ENCODE results near the gene VWA1.

DNA sequence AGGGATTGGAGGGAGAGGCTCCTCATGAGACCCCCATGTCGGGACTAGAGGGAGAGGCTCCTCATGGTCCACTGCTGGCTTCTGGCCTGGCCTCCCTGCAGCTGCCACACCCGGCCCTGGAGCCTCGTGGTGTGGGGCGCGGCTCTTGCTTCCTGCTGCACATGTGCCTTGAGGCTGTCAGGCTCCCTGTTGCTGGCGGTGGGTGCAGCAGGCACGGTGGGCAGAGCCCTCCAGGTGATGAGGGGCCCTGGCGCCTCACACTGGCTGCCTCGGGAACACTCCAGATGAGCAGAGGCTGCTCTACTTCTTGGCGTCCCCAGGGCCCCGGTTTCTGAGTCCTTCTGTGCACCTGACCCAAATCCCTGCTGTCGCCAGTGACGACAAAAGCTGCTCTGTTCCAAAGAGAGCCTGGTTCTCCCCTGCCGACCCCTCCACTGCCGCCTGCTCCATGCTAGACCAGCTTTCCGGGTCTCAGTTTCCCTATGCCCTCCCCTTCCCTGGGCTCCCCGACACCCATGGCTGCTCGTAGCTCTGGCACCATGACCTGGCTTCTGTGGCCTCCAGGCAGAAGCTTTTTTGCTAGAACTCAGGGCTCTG, 26.3 kb downstream of the VWA1 start:
- TF ChIP-seq, protein P1, sequence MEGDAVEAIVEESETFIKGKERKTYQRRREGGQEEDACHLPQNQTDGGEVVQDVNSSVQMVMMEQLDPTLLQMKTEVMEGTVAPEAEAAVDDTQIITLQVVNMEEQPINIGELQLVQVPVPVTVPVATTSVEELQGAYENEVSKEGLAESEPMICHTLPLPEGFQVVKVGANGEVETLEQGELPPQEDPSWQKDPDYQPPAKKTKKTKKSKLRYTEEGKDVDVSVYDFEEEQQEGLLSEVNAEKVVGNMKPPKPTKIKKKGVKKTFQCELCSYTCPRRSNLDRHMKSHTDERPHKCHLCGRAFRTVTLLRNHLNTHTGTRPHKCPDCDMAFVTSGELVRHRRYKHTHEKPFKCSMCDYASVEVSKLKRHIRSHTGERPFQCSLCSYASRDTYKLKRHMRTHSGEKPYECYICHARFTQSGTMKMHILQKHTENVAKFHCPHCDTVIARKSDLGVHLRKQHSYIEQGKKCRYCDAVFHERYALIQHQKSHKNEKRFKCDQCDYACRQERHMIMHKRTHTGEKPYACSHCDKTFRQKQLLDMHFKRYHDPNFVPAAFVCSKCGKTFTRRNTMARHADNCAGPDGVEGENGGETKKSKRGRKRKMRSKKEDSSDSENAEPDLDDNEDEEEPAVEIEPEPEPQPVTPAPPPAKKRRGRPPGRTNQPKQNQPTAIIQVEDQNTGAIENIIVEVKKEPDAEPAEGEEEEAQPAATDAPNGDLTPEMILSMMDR (conservative IDR thresholded peaks at IDR 0.05; ENCODE audit: low read depth, low read length): no peak
- TF ChIP-seq RFX5 (IDR thresholded peaks at IDR 0.05; ENCODE audit: low read depth, low read length) (no peak), RAD21 (IDR thresholded peaks at IDR 0.05; ENCODE audit: low read length) (no peak), MAFK (IDR thresholded peaks at IDR 0.05; ENCODE audit: low read depth, low read length) (no peak), POLR2A (IDR thresholded peaks at IDR 0.05; ENCODE audit: low read depth, low read length) (no peak)

All from IMR-90 (cell line).